GM19099 (cell line): ENCODE data around the gene KLK7.

Experiments used
- POLR2A ChIP-seq: IDR thresholded peaks from 3 replicates; pipeline ENCODE4 v1.6.1; 2011; ENCODE audit warnings: low read depth; ENCODE audit not compliant: insufficient read length; ENCODE audit errors: extremely low read depth

The KLK7 gene

GRCh38 chr19:51001515-51001914, 17.8 kb upstream of the KLK7 start, which contains the start of gene KLK8:
Gene KLK8 (minus strand): TSS chr19:51001604. CDS start chr19:51001167, 437 bp downstream.
- no peak for TF ChIP-seq POLR2A

GRCh38 chr19:51000981-51001380, 17.3 kb upstream of the KLK7 start:
- TF ChIP-seq POLR2A = no peak

- TF ChIP-seq POLR2A = no peak
Measured at GRCh38 chr19:51000426-51000825, 16.7 kb upstream of the KLK7 start.

GRCh38 chr19:50998686-50999085, 15.0 kb upstream of the KLK7 start:
- no peak for TF ChIP-seq POLR2A

GRCh38 chr19:50998061-50998460, 14.3 kb upstream of the KLK7 start:
- TF ChIP-seq POLR2A = no peak

GRCh38 chr19:50994129-50994528, 10.4 kb upstream of the KLK7 start:
- no peak for TF ChIP-seq POLR2A

GRCh38 chr19:50992666-50993035, 8.9 kb upstream of the KLK7 start:
- no peak for TF ChIP-seq POLR2A

- no peak for TF ChIP-seq POLR2A
Measured at GRCh38 chr19:50982186-50982585, 1.5 kb downstream of the KLK7 start.

GRCh38 chr19:50981587-50982146, 2.0 kb downstream of the KLK7 start:
- no peak for TF ChIP-seq POLR2A

GRCh38 chr19:50980208-50980607, 3.5 kb downstream of the KLK7 start:
- TF ChIP-seq POLR2A = no peak

GRCh38 chr19:50979758-50980157, 4.0 kb downstream of the KLK7 start:
- TF ChIP-seq POLR2A = no peak

- TF ChIP-seq POLR2A = no peak
Measured at GRCh38 chr19:50978772-50979390, 4.8 kb downstream of the KLK7 start.

GRCh38 chr19:50977626-50978025, 6.1 kb downstream of the KLK7 start:
- TF ChIP-seq POLR2A = no peak

- no peak for TF ChIP-seq POLR2A
Measured at GRCh38 chr19:50975766-50976165, 8.0 kb downstream of the KLK7 start.

GRCh38 chr19:50974702-50975556, 8.8 kb downstream of the KLK7 start:
- TF ChIP-seq POLR2A = no peak
